ENCODE data around the gene BCAR1.

The BCAR1 gene

DNA sequence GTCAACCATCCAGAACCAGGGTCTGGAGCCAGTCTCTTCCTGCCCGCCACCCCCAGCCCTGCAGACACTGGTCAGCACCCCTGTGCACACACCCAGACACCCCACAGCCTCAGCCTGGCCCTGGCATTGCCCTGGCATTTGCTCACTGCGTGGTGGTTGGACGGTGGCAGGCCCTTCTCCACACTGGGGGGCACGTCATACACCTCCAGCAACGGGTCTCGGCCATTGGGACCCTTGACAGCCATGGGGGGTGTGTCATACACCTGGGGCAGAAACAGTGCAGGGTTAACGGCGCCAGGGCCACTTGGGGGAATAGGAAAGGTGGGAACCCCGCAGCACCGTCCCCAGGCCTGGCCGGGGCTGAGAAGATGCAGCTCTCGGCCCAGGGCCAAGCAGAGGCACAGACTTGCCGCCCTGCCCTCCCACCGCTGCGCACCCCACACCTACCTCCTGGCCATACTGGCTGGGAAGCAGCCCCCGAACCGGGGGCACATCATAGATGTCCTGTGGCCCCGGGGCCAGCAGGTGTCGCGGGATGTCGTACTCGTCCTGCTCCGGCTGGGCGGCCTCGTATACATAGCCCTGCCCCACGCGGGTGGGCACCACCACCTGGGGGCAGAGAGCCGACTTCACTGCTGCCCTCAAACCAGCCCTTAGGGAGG, 14.6 kb downstream of the BCAR1 start:
- H3K36me3 ChIP-seq (ENCODE audit: insufficient read depth, low read length) = no peaks in the 10 kb centered on the region

DNA sequence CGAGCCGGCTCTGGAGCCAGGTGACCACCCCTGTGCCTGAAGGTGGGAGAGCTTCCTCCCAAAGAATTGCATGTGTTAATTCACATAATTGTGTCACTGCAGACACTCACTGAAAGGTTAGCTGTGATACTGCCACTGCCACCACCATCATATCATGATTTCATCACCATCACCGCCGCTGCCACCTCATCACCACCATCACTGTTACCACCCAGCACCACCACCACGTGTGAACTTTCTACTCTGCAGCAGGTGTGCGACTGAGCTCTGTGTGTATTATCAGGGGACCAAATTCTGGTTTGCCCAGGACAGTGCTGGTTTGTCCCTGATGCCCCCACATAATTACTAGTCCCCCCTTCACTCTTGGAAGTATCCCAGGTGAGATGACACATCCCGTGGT, 15.2 kb downstream of the BCAR1 start:
- Histone ChIP-seq H3K4me1 (ENCODE audit: insufficient read depth, low read length, poor library complexity, severe bottlenecking) (no peaks in the 10 kb centered on the region), H3K4me2 (ENCODE audit: low read depth, low read length, poor library complexity, severe bottlenecking) (no peak overlapping the region), H3K9ac (ENCODE audit: low read depth, low read length, poor library complexity, severe bottlenecking) (no peak overlapping the region), H2AFZ (ENCODE audit: low read length) (no peak overlapping the region), H3K4me3 (ENCODE audit: low read length, poor library complexity, severe bottlenecking) (no peak overlapping the region), H4K20me1 (ENCODE audit: insufficient read depth, low read length, poor library complexity, severe bottlenecking) (no peaks in the 10 kb centered on the region), H3K9me2 (replicated peaks; ENCODE audit: low read depth, low read length) (no peaks in the 10 kb centered on the region), H3F3A (ENCODE audit: low read depth) (no peaks in the 10 kb centered on the region), H3K27me3 (ENCODE audit: insufficient read depth, low read length, poor library complexity, severe bottlenecking) (no peaks in the 10 kb centered on the region), H3K36me3 (ENCODE audit: insufficient read depth, low read length) (no peaks in the 10 kb centered on the region), H3K9me3 (ENCODE audit: insufficient read depth, low read depth, low read length) (no peaks in the 10 kb centered on the region), H3K79me2 (ENCODE audit: insufficient read depth, low read length) (no peaks in the 10 kb centered on the region)
- TF ChIP-seq, protein P1, sequence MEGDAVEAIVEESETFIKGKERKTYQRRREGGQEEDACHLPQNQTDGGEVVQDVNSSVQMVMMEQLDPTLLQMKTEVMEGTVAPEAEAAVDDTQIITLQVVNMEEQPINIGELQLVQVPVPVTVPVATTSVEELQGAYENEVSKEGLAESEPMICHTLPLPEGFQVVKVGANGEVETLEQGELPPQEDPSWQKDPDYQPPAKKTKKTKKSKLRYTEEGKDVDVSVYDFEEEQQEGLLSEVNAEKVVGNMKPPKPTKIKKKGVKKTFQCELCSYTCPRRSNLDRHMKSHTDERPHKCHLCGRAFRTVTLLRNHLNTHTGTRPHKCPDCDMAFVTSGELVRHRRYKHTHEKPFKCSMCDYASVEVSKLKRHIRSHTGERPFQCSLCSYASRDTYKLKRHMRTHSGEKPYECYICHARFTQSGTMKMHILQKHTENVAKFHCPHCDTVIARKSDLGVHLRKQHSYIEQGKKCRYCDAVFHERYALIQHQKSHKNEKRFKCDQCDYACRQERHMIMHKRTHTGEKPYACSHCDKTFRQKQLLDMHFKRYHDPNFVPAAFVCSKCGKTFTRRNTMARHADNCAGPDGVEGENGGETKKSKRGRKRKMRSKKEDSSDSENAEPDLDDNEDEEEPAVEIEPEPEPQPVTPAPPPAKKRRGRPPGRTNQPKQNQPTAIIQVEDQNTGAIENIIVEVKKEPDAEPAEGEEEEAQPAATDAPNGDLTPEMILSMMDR (conservative IDR thresholded peaks at IDR 0.05; ENCODE audit: low read length) = no peak
- no peak for TF ChIP-seq EZH2phosphoT487 (IDR thresholded peaks at IDR 0.05; ENCODE audit: borderline replicate concordance)

More for the DNA sequence above, 14.6 kb downstream of the BCAR1 start:
- Histone ChIP-seq H3K4me2 (ENCODE audit: low read depth, low read length, poor library complexity, severe bottlenecking) (no peak overlapping the region), H3K9me3 (ENCODE audit: insufficient read depth, low read depth, low read length) (no peaks in the 10 kb centered on the region), H3K4me1 (ENCODE audit: insufficient read depth, low read length, poor library complexity, severe bottlenecking) (no peaks in the 10 kb centered on the region), H3F3A (ENCODE audit: low read depth) (no peaks in the 10 kb centered on the region), H3K9me2 (replicated peaks; ENCODE audit: low read depth, low read length) (no peaks in the 10 kb centered on the region), H3K4me3 (ENCODE audit: low read length, poor library complexity, severe bottlenecking) (no peak overlapping the region), H2AFZ (ENCODE audit: low read length) (no peak overlapping the region), H4K20me1 (ENCODE audit: insufficient read depth, low read length, poor library complexity, severe bottlenecking) (no peaks in the 10 kb centered on the region), H3K79me2 (ENCODE audit: insufficient read depth, low read length) (no peaks in the 10 kb centered on the region), H3K27me3 (ENCODE audit: insufficient read depth, low read length, poor library complexity, severe bottlenecking) (no peaks in the 10 kb centered on the region), H3K9ac (ENCODE audit: low read depth, low read length, poor library complexity, severe bottlenecking) (no peak overlapping the region)
- TF ChIP-seq, protein P1 (conservative IDR thresholded peaks at IDR 0.05; ENCODE audit: low read length) = no peak
- TF ChIP-seq EZH2phosphoT487 (IDR thresholded peaks at IDR 0.05; ENCODE audit: borderline replicate concordance) = no peak

DNA sequence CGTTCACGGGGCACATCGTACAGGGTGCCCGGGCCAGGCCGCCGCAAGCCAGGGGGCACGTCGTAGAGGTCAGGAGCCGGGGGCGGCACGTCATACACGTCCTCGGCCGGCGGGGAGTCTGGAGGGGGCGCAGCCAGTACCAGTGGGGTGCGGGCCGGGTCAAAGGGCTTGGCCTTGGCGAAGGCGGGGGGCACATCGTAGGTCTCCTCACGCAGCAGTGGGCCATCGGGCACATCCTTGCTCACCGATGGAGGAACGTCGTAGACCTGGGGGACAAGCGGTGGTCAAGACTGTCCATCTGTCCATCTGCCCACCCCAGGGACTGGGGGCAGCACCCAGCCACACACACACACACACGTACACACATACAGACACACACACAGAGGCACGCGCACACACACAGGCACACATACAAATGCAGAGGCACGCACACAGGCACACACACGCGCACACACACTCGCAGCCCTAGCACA, 15.7 kb downstream of the BCAR1 start:
- Histone ChIP-seq H3K9me2 (replicated peaks; ENCODE audit: low read depth, low read length) (no peaks in the 10 kb centered on the region), H3K9me3 (ENCODE audit: insufficient read depth, low read depth, low read length) (no peaks in the 10 kb centered on the region), H4K20me1 (ENCODE audit: insufficient read depth, low read length, poor library complexity, severe bottlenecking) (no peaks in the 10 kb centered on the region), H3K27me3 (ENCODE audit: insufficient read depth, low read length, poor library complexity, severe bottlenecking) (no peaks in the 10 kb centered on the region), H3K79me2 (ENCODE audit: insufficient read depth, low read length) (no peaks in the 10 kb centered on the region), H3K36me3 (ENCODE audit: insufficient read depth, low read length) (no peaks in the 10 kb centered on the region), H3K4me1 (ENCODE audit: insufficient read depth, low read length, poor library complexity, severe bottlenecking) (no peaks in the 10 kb centered on the region), H2AFZ (ENCODE audit: low read length) (no peak overlapping the region), H3K9ac (ENCODE audit: low read depth, low read length, poor library complexity, severe bottlenecking) (no peak overlapping the region), H3F3A (ENCODE audit: low read depth) (no peaks in the 10 kb centered on the region), H3K4me3 (ENCODE audit: low read length, poor library complexity, severe bottlenecking) (no peak overlapping the region), H3K4me2 (ENCODE audit: low read depth, low read length, poor library complexity, severe bottlenecking) (no peak overlapping the region)
- TF ChIP-seq, protein P1 (conservative IDR thresholded peaks at IDR 0.05; ENCODE audit: low read length) = no peak
- TF ChIP-seq EZH2phosphoT487 (IDR thresholded peaks at IDR 0.05; ENCODE audit: borderline replicate concordance) = no peak
